ENCODE data around the gene MEIOB.

The MEIOB gene

DNA sequence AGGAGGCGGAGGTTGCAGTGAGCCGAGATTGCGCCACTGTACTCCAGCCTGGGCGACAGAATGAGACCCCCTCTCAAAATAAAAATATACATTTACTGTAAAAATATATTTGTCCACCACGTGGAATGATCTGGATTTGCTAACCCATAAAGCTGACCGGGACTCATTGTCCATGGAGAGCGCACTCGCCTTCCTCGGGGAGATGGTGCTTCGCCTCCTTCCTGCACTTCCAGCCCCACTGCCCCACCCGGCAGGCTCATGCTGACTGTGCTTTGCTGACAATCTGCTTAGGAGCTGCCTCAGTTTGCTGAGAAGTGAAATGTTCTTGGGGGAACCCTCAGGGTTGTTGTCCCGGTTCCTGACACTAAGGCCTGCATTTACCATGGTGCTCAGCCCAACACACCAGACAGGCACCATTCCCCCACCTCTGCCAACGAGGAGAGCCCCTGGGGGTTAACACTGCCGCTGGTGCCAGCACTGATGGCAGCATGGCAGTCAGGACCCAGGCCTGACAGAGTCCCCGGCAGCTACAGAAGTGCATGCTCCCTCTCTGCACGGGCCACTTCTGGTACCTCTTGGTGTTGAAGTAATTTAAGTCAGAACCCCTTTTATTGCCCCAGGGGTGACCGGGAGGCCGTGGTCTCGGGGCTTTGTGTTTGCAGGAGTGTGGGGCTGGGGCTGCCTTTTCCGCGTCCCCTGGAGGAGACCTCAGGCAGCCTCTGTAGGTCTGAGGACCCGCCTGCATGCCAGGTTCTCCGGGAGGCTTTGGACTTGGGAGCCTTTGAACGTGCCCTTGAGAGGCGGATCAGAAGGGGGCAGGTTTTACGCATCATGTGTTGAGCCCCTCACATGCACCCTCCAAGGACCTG is 86.8 kb downstream of the MEIOB start:
- FAIRE-seq: no peak

Data from colon (tissue), 2 donors.